ENCODE data around the gene UFD1. TPM values are rescaled to one million over a fixed set of nuclear protein-coding genes. Genes with fewer than 3 reads are reported as not detected.
"Not testable (repeated sequence)": the region's sequence is repeated elsewhere in the genome, so short reads cannot be mapped to it uniquely, and the experiment has no call there.

UFD1 gene
- total RNA-seq, 1 donor from 2014 or later, result 75.8 TPM

GRCh38 chr22:19446603-19447329 lies 32.2 kb downstream of the UFD1 start:
- no peaks in the 10 kb centered on the region for H3K9me3 Mint-ChIP-seq (ENCODE audit: low read depth)
- H3K36me3 Mint-ChIP-seq (ENCODE audit: low read depth), result peaks cover 2% of the 10 kb centered on the region
- DNase-seq (ENCODE audit: low spot score), result no peak
- peaks cover 28% of the 10 kb centered on the region for H3K4me1 Mint-ChIP-seq (ENCODE audit: low read depth)
- TF ChIP-seq CTCF (IDR thresholded peaks at IDR 0.05), result no peak
- H3K4me3 Mint-ChIP-seq (ENCODE audit: unreplicated experiment), result peak overlapping the region; percentile 91
- peak overlapping the region; percentile 88 for H3K27ac Mint-ChIP-seq (ENCODE audit: unreplicated experiment)
- H3K27me3 Mint-ChIP-seq (ENCODE audit: low read depth), result no peaks in the 10 kb centered on the region

GRCh38 chr22:19445279-19445982 lies 33.6 kb downstream of the UFD1 start:
- H3K9me3 Mint-ChIP-seq (ENCODE audit: low read depth); DNase-seq (ENCODE audit: low spot score); H3K27me3 Mint-ChIP-seq (ENCODE audit: low read depth); H3K36me3 Mint-ChIP-seq (ENCODE audit: low read depth); H3K4me3 Mint-ChIP-seq (ENCODE audit: unreplicated experiment): not testable (repeated sequence)
- Mint-ChIP-seq H3K4me1 (ENCODE audit: low read depth) (peaks cover 28% of the 10 kb centered on the region), H3K27ac (ENCODE audit: unreplicated experiment) (peak overlapping the region; percentile 41)

GRCh38 chr22:19443544-19444211 lies 35.3 kb downstream of the UFD1 start:
- Mint-ChIP-seq H3K27me3 (ENCODE audit: low read depth) (no peaks in the 10 kb centered on the region), H3K27ac (ENCODE audit: unreplicated experiment) (no peak overlapping the region), H3K4me1 (ENCODE audit: low read depth) (peaks cover 26% of the 10 kb centered on the region), H3K36me3 (ENCODE audit: low read depth) (no peaks in the 10 kb centered on the region), H3K9me3 (ENCODE audit: low read depth) (no peaks in the 10 kb centered on the region), H3K4me3 (ENCODE audit: unreplicated experiment) (no peak overlapping the region)
- TF ChIP-seq CTCF (IDR thresholded peaks at IDR 0.05), result no peak
- no peak for DNase-seq (ENCODE audit: low spot score)

- no peak for DNase-seq (ENCODE audit: low spot score)
- H3K4me1 Mint-ChIP-seq (ENCODE audit: low read depth), result peaks cover 18% of the 10 kb centered on the region
- H3K27me3 Mint-ChIP-seq (ENCODE audit: low read depth), result no peaks in the 10 kb centered on the region
- no peaks in the 10 kb centered on the region for H3K9me3 Mint-ChIP-seq (ENCODE audit: low read depth)
- peaks cover 4% of the 10 kb centered on the region for H3K36me3 Mint-ChIP-seq (ENCODE audit: low read depth)
- no peak for TF ChIP-seq CTCF (IDR thresholded peaks at IDR 0.05)
- no peak overlapping the region for H3K27ac Mint-ChIP-seq (ENCODE audit: unreplicated experiment)
- no peak overlapping the region for H3K4me3 Mint-ChIP-seq (ENCODE audit: unreplicated experiment)
Measured at GRCh38 chr22:19442166-19442565, 36.8 kb downstream of the UFD1 start.

GRCh38 chr22:19440411-19441195 lies 38.4 kb downstream of the UFD1 start:
- H3K4me1 Mint-ChIP-seq (ENCODE audit: low read depth), result peaks cover 11% of the 10 kb centered on the region
- peaks cover 4% of the 10 kb centered on the region for H3K36me3 Mint-ChIP-seq (ENCODE audit: low read depth)
- H3K4me3 Mint-ChIP-seq (ENCODE audit: unreplicated experiment), result no peak overlapping the region
- no peak overlapping the region for H3K27ac Mint-ChIP-seq (ENCODE audit: unreplicated experiment)
- no peaks in the 10 kb centered on the region for H3K27me3 Mint-ChIP-seq (ENCODE audit: low read depth)
- TF ChIP-seq CTCF (IDR thresholded peaks at IDR 0.05), result no peak
- no peak for DNase-seq (ENCODE audit: low spot score)
- H3K9me3 Mint-ChIP-seq (ENCODE audit: low read depth), result no peaks in the 10 kb centered on the region

All from chondrocyte (in vitro differentiated cells).